ENCODE data around the gene TAPBPL. TPM values are rescaled to one million over a fixed set of nuclear protein-coding genes. Genes with fewer than 3 reads are reported as not detected.
A peak's percentile ranks its signal among the peaks of the same experiment; 100 is the strongest.

TAPBPL gene
- total and polyA plus RNA-seq, 2 of the 13 experiments (the other 11 are each of a cell fraction or from before 2014, with no cell fraction given), result 10.0 to 14.5 TPM

GRCh38 chr12:6493497-6494257 lies 41.8 kb downstream of the TAPBPL start, which contains the start of gene NCAPD2 (continued):
- TF ChIP-seq SRY (CRISPR knock-in tag; IDR thresholded peaks at IDR 0.05) (no peak), MLX (CRISPR knock-in tag; IDR thresholded peaks at IDR 0.05) (no peak), PLSCR1 (CRISPR knock-in tag; IDR thresholded peaks at IDR 0.05; ENCODE audit: borderline replicate concordance) (no peak), MIXL1 (CRISPR knock-in tag; IDR thresholded peaks at IDR 0.05) (0 out of 2 replicates have a peak, but pooled peaks have one; percentile 11), ZNF639 (CRISPR knock-in tag; conservative IDR thresholded peaks at IDR 0.05) (no peak), IRF9 (CRISPR knock-in tag; IDR thresholded peaks at IDR 0.05; ENCODE audit: borderline replicate concordance) (no peak), ZNF275 (CRISPR knock-in tag; IDR thresholded peaks at IDR 0.05; ENCODE audit: borderline replicate concordance) (no peak), ZBTB2 (CRISPR knock-in tag; IDR thresholded peaks at IDR 0.05; ENCODE audit: low read depth) (no peak), IRF2 (CRISPR knock-in tag; IDR thresholded peaks at IDR 0.05) (no peak; the same call in 1 of the 2 replicates), PREB (CRISPR knock-in tag; IDR thresholded peaks at IDR 0.05) (no peak), ZNF550 (CRISPR knock-in tag; IDR thresholded peaks at IDR 0.05; ENCODE audit: borderline replicate concordance) (no peak), GTF2F1 (IDR thresholded peaks at IDR 0.05; ENCODE audit: low read length) (no peak), ZZZ3 (CRISPR knock-in tag; IDR thresholded peaks at IDR 0.05; ENCODE audit: borderline replicate concordance) (no peak; the same call in 1 of the 2 replicates), JARID2 (CRISPR knock-in tag; IDR thresholded peaks at IDR 0.05; ENCODE audit: insufficient replicate concordance) (no peak), JUND (CRISPR knock-in tag; IDR thresholded peaks at IDR 0.05) (0 out of 2 replicates have a peak, but pooled peaks have one; percentile 54), ZNF513 (CRISPR knock-in tag; conservative IDR thresholded peaks at IDR 0.05) (no peak), ZEB1 (IDR thresholded peaks at IDR 0.05; ENCODE audit: insufficient replicate concordance, low read depth) (no peak)

Measured in HepG2 (cell line).